ENCODE data around the gene KLRC4. TPM values are rescaled to one million over a fixed set of nuclear protein-coding genes. Genes with fewer than 3 reads are reported as not detected.
"Not testable (repeated sequence)": the region's sequence is repeated elsewhere in the genome, so short reads cannot be mapped to it uniquely, and the experiment has no call there.

Gene KLRC4
- total RNA-seq, 3 donors from 2014 or later: 0.78 to 1.1 (median 0.95) TPM

DNA sequence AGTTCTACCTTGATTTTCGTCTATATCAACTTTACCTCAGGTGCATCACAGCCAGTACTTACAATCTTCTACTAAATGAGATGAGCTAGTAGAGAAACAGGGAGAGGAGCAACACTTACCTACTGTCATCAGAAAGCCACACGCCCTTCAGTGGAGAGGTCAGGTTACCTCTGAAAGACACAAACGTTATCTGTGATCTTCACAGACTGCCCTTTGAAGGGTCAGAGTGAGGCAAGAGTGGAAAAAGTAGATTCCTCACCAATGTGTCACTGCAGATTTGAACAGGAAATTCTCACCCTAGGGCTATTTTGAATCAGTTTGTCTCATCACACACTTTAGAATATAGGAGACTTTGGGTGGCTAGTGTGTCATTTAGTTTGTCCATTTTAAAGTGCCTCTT lies 12.6 kb upstream of the KLRC4 start:
- DNase-seq; H3K9me3 Mint-ChIP-seq; H3K4me3 Mint-ChIP-seq; H3K4me1 Mint-ChIP-seq (ENCODE audit: low read depth); H3K36me3 Mint-ChIP-seq (ENCODE audit: insufficient read depth); H3K27me3 Mint-ChIP-seq (ENCODE audit: low read depth): not testable (repeated sequence)
- ATAC-seq: peak; percentile 43 to 59

DNA sequence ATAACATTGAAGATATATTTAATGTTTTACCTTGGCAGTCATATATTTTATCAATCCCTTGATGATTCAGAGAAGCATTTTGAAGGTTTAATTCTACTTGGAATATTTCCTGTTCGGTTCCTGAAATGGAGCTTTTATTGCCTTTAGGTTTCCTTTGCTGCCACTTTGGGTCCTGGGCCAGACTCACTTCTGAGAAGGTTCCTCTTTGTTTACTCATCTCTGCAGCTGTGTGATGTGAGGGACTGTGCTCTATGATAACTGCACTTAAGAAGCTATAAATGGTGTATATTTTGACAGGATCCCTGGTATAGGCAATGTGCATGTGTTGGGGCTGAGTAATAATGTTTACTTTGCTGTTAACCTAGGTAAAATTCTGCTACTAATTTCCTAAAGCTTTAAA lies 10.8 kb upstream of the KLRC4 start, which contains the start of gene KLRC3:
TSS of gene KLRC3 (minus strand) at position 262 of the 400 bp plus-strand sequence. CDS start at position 217, 45 bp downstream.
- peak in 1 of 2 donors; percentile 35 for ATAC-seq
- not testable (repeated sequence) for H3K9me3 Mint-ChIP-seq; H3K4me1 Mint-ChIP-seq (ENCODE audit: low read depth); H3K27me3 Mint-ChIP-seq (ENCODE audit: low read depth); H3K36me3 Mint-ChIP-seq (ENCODE audit: insufficient read depth); H3K4me3 Mint-ChIP-seq; DNase-seq

DNA sequence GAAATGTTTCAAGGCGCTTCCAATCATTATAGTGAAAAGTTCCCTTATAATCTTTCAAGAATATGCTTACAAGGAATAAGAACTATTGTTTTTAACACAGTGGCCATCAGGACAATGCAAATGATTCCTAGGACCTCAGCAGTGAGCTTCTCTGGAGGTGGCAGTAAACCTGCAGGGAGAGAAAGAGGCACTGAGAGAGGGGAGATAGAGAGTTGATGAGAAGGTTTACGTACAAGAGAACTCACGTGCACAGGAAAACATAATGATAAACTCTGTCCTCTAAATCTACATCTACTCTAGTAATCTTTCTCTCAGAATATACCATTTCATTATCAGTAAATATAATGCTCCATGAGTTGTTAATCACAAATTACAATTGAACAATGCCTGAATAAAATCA lies 715 bp downstream of the KLRC4 start:
- no peaks in the 10 kb centered on the region for H3K4me1 Mint-ChIP-seq (ENCODE audit: low read depth)
- no peaks in the 10 kb centered on the region for H3K36me3 Mint-ChIP-seq (ENCODE audit: insufficient read depth)
- H3K27me3 Mint-ChIP-seq (ENCODE audit: low read depth): peaks cover 7% of the 10 kb centered on the region
- peaks cover 3% of the 10 kb centered on the region for H3K9me3 Mint-ChIP-seq
- H3K4me3 Mint-ChIP-seq: peak overlapping the region; percentile 66
- DNase-seq (no peak), ATAC-seq (no peak)

DNA sequence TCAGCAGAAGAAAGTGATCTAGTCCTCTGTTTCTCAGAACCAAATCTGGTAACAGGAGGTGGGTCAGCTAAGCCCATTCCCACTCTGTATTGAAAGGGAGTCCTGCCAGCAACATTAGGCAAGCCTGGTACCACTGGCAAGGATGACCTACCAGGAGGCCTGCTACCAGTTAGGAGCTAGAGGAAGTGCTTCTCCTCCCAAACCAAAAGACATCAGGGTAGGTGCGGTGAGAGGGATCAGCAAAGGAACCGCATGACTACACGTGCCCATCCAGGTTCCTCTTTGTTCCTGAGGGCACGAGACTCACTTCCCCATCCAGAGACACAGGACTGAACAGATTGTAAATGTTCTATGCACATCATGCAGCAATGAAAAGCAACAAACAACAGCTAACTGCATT lies 2.8 kb downstream of the KLRC4 start:
- H3K27me3 Mint-ChIP-seq (ENCODE audit: low read depth): peaks cover 3% of the 10 kb centered on the region
- H3K36me3 Mint-ChIP-seq (ENCODE audit: insufficient read depth): no peaks in the 10 kb centered on the region
- peak overlapping the region; percentile 61 for H3K4me3 Mint-ChIP-seq
- peak; percentile 14 to 18 for ATAC-seq
- H3K9me3 Mint-ChIP-seq: peaks cover 3% of the 10 kb centered on the region
- no peaks in the 10 kb centered on the region for H3K4me1 Mint-ChIP-seq (ENCODE audit: low read depth)
- no peak for DNase-seq

DNA sequence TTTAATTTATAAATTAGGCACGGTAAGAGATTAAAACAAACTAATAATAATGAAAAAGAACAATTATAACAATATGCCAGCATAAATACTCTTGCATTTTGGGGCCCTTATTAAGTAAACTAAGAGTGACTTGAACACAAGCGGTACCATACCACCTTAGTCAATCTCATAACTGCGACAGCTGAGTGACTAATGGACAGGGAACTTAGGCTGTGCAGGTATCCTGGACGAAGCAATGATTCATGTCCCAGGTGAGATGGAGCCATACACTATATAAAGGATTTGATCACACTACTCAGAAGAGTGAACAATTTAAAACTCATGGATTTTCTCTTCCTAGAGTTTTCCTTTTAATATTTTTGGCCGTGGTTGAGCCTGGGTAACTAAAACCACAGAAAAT lies 4.3 kb downstream of the KLRC4 start:
- no peaks in the 10 kb centered on the region for H3K36me3 Mint-ChIP-seq (ENCODE audit: insufficient read depth)
- peak in 1 of 2 donors; percentile 56 for ATAC-seq
- peak overlapping the region; percentile 10 for H3K4me3 Mint-ChIP-seq
- no peaks in the 10 kb centered on the region for H3K4me1 Mint-ChIP-seq (ENCODE audit: low read depth)
- H3K27me3 Mint-ChIP-seq (ENCODE audit: low read depth): peaks cover 6% of the 10 kb centered on the region
- no peak for DNase-seq
- peaks cover 3% of the 10 kb centered on the region for H3K9me3 Mint-ChIP-seq

DNA sequence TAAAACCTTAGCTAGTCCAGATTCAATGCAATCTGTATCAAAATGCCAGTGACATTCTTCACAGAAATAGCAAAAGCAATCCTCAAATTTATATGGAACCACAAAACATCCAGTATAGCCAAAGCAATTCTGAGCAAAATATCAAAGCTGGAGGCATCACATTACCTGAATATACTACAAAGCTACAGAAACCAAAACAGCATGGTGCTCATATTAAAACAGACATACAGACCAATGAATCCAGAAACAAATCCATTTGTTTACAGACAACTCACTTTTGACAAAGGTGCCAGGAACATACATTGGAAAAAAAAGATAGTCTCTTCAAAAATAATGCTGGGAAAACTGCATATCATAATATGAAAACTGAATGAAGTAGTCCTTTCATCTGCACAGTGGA lies 4.8 kb downstream of the KLRC4 start:
- no peak for ATAC-seq
- peaks cover 10% of the 10 kb centered on the region for H3K27me3 Mint-ChIP-seq (ENCODE audit: low read depth)
- no peak for DNase-seq
- no peaks in the 10 kb centered on the region for H3K36me3 Mint-ChIP-seq (ENCODE audit: insufficient read depth)
- H3K9me3 Mint-ChIP-seq: peaks cover 3% of the 10 kb centered on the region
- H3K4me3 Mint-ChIP-seq: peak overlapping the region; percentile 10
- H3K4me1 Mint-ChIP-seq (ENCODE audit: low read depth): peaks cover 1% of the 10 kb centered on the region

DNA sequence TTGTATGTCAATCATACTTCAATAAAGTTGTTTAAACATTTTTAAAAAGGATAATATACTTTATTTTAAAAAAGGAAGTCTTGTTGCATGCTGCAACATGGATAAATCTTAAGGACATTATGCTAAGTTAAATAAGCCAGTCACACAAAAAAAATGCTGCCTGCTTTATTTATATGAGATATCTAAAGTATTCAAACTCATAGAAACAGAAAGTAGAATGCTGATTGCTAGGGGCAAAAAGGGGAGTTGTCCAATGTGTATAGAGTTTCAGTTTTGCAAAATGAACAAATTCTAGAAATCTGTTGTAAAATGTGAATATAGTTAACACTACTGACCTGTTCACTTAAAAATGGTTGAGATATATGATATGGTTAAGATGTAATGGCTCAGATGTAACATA lies 8.7 kb downstream of the KLRC4 start:
- ATAC-seq (no peak), DNase-seq (no peak)
- peaks cover 7% of the 10 kb centered on the region for H3K4me1 Mint-ChIP-seq (ENCODE audit: low read depth)
- H3K27me3 Mint-ChIP-seq (ENCODE audit: low read depth): peaks cover 12% of the 10 kb centered on the region
- no peaks in the 10 kb centered on the region for H3K36me3 Mint-ChIP-seq (ENCODE audit: insufficient read depth)
- H3K9me3 Mint-ChIP-seq: peaks cover 3% of the 10 kb centered on the region
- peak overlapping the region; percentile 16 for H3K4me3 Mint-ChIP-seq

DNA sequence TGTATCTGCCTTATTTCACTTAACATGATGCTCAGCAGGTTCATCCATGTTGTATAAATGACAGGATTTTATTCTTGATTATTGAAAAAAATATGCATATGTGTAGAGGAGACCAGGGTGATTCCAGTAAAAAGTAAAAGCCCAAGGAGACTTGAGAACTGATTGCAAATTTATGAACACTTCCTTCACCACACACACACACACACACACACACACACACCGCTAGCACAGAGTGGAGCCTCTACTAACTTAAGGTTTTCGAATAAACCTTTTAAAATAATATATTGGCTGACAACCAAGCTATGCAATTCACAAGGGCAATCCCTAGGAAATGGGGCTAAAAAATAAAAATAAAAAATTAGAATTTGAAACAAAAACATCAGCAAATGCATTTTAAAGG lies 11.4 kb downstream of the KLRC4 start:
- H3K4me3 Mint-ChIP-seq: peak overlapping the region; percentile 32
- no peak for DNase-seq
- H3K27me3 Mint-ChIP-seq (ENCODE audit: low read depth): peaks cover 15% of the 10 kb centered on the region
- no peaks in the 10 kb centered on the region for H3K9me3 Mint-ChIP-seq
- H3K36me3 Mint-ChIP-seq (ENCODE audit: insufficient read depth): no peaks in the 10 kb centered on the region
- ATAC-seq: no peak
- peaks cover 15% of the 10 kb centered on the region for H3K4me1 Mint-ChIP-seq (ENCODE audit: low read depth)

DNA sequence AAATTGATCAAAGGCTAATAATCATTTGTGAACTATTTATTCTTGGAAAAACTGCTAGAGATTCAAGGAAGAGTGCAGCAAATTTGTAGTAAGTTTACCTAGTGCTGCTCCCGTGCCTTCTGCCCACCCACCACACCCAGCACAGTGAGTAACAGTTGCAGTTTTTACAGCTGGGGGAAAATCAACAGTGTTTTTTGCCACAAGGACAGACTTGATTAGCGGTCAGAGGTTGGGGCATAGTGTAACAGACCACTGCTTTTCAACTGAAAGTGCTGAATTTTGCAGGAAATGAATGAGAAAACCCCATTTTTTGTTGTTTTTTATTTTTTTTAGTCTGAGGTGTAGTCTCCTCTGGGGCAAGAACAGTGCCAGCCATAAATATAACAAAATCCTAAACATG lies 12.3 kb downstream of the KLRC4 start:
- peaks cover 19% of the 10 kb centered on the region for H3K4me1 Mint-ChIP-seq (ENCODE audit: low read depth)
- DNase-seq (no peak), ATAC-seq (peak; percentile 44 to 61)
- H3K27me3 Mint-ChIP-seq (ENCODE audit: low read depth): peaks cover 15% of the 10 kb centered on the region
- H3K36me3 Mint-ChIP-seq (ENCODE audit: insufficient read depth): no peaks in the 10 kb centered on the region
- no peaks in the 10 kb centered on the region for H3K9me3 Mint-ChIP-seq
- peak overlapping the region; percentile 16 for H3K4me3 Mint-ChIP-seq

DNA sequence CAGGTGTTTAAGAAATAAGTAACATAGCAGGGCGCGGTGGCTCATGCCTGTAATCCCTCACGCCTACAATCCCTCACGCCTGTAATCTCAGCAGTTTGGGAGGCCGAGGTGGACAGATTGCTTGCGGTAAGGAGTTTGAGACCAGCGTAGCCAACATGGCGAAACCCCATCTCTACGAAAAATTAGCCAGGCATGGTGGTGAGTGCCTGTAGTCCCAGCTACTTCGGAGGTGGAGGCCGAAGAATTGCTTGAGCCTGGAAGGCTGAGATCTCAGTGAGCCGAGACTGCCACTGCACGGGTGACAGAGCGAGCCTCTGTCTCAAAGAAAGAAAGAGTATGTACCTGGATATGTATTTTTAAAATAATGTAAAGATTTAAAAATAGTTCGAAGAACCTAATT lies 13.4 kb downstream of the KLRC4 start:
- not testable (repeated sequence) for H3K36me3 Mint-ChIP-seq (ENCODE audit: insufficient read depth); ATAC-seq; H3K9me3 Mint-ChIP-seq; DNase-seq; H3K4me3 Mint-ChIP-seq
- Mint-ChIP-seq H3K27me3 (ENCODE audit: low read depth) (peaks cover 15% of the 10 kb centered on the region), H3K4me1 (ENCODE audit: low read depth) (peaks cover 24% of the 10 kb centered on the region)

DNA sequence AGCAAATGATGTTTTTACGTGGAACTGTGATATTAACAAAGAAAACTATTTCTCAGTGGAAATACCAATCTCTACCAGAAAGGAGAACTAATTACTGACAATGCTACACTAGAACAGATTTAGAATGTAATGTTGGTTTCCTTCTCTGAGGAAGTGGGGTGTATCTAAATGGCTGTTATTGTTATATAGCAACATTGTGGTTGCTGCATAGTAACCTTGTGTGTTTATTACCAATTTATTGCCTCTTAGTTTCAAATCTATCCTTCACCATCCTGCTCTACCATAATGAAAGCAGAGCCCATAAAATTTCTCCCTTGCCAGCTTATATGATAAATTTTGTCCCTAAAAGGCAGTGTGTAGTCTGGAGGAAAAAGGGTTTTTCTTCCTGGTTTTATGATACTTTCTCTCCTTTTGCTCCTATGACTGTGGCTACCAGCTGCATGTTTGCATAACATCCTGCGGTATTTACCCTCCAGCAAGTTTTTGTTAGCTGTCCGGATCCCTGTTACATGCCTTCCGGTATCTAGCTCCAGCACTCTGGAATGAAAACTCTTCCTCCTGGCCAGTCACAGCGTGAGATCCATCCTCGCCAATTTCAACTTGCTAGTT lies 14.1 kb downstream of the KLRC4 start:
- H3K27me3 Mint-ChIP-seq (ENCODE audit: low read depth): peaks cover 13% of the 10 kb centered on the region
- ATAC-seq (peak; percentile 51 to 54), DNase-seq (no peak)
- peak overlapping the region; percentile 47 for H3K4me3 Mint-ChIP-seq
- H3K36me3 Mint-ChIP-seq (ENCODE audit: insufficient read depth): no peaks in the 10 kb centered on the region
- H3K9me3 Mint-ChIP-seq: no peaks in the 10 kb centered on the region
- H3K4me1 Mint-ChIP-seq (ENCODE audit: low read depth): peaks cover 24% of the 10 kb centered on the region

DNA sequence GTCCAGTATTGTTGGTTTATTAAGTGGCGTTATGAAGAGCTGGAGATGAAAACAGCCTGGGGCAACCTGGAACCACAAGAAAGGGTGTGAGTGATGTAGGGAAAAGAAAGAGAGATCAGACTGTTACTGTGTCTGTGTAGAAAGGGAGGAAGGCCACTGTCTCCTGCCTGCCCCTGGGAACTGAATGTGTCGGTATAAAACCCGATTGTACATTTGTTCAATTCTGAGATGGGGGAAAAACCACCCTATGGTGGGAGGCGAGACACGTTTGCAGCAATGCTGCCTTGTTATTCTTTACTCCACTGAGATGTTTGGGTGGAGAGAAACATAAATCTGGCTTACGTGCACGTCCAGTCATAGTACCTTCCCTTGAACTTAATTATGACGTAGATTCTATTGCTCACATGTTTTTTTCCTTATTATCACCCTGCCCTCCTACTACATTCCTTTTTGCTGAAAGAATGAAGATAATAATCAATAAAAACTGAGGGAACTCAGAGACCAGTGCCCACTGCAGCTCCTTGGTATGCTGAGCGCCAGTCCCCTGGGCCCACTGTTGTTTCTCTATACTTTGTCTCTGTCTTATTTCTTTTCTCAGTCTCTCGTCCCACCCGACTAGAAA lies 14.9 kb downstream of the KLRC4 start:
- H3K4me3 Mint-ChIP-seq: peak overlapping the region; percentile 44
- peaks cover 27% of the 10 kb centered on the region for H3K4me1 Mint-ChIP-seq (ENCODE audit: low read depth)
- peak; percentile 56 to 58 for ATAC-seq
- not testable (repeated sequence) for H3K9me3 Mint-ChIP-seq; DNase-seq; H3K36me3 Mint-ChIP-seq (ENCODE audit: insufficient read depth)
- peaks cover 13% of the 10 kb centered on the region for H3K27me3 Mint-ChIP-seq (ENCODE audit: low read depth)

DNA sequence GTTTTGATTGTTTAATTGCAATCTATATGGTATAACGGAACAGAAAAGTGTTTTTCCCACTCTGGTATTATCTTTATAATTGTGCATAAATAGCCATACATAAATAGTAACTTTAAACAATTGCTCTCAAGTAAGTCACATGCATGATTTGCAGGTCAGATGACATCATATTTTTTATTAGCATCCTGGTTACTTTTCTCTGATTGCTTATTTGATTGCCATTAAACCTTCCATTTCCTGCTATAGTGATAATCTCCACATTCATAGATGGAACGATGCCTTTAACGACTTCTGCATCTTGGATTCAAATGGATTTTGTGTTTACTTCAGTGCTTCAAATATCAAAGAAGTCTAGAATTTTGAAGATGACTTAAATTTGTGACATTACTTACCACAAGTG lies 16.3 kb downstream of the KLRC4 start:
- Mint-ChIP-seq H3K4me3 (no peak overlapping the region), H3K36me3 (ENCODE audit: insufficient read depth) (no peaks in the 10 kb centered on the region), H3K4me1 (ENCODE audit: low read depth) (peaks cover 24% of the 10 kb centered on the region), H3K9me3 (no peaks in the 10 kb centered on the region), H3K27me3 (ENCODE audit: low read depth) (peaks cover 13% of the 10 kb centered on the region)
- no peak for DNase-seq
- ATAC-seq: no peak

DNA sequence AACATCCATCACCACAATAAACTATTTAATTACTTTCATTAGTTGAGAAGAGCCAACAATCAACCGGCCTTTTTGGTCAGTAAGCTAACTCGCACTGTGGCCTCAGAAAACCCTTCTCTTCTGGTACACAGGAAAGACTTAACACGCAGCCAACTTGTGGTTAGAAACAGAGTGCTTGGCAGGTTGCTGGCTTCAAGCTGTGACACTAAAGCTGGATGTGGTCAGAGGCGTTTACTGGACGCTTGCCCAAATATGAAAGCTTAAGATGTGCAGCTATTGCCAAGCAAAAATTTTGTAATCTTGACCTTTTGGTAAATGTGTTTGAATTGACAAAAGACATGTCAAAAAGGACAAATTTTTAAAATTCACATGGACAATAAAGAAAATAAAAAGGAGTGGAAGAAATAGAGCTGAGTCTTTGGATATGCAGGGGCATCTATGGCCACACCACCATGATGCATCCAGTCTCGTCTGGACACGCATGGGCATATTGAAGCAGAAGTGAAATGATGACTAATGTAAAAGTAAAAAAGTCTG lies 17.1 kb downstream of the KLRC4 start:
- Mint-ChIP-seq H3K36me3 (ENCODE audit: insufficient read depth) (no peaks in the 10 kb centered on the region), H3K9me3 (no peaks in the 10 kb centered on the region), H3K4me1 (ENCODE audit: low read depth) (peaks cover 22% of the 10 kb centered on the region), H3K4me3 (peak overlapping the region; percentile 19), H3K27me3 (ENCODE audit: low read depth) (peaks cover 12% of the 10 kb centered on the region)
- DNase-seq: no peak
- ATAC-seq: peak in 1 of 2 donors; percentile 26

DNA sequence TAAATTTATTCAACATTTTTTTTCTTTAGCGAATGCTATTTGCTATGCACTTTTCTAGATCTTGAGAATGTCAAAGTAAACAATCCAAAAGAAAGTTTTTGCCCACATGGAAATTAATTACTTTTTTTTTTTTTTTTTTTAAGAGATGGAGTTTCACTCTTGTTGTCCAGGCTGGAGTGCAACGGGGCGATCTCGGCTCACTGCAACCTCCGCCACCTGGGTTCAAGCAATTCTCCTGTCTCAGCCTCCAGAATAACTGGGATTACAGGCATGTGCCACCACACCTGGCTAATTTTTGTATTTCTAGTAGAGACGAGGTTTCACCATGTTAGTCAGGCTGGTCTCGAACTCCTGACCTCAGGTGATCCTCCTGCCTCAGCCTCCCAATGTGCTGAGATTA lies 18.6 kb downstream of the KLRC4 start:
- ATAC-seq; H3K4me3 Mint-ChIP-seq; DNase-seq; H3K36me3 Mint-ChIP-seq (ENCODE audit: insufficient read depth); H3K9me3 Mint-ChIP-seq: not testable (repeated sequence)
- Mint-ChIP-seq H3K27me3 (ENCODE audit: low read depth) (peaks cover 12% of the 10 kb centered on the region), H3K4me1 (ENCODE audit: low read depth) (peaks cover 22% of the 10 kb centered on the region)
